H1 (cell line): Measurements from ENCODE around the gene FGGY.

ENCODE experiments used
- GABPA ChIP-seq: IDR thresholded peaks from 2 replicates; pipeline ENCODE4 v1.6.1; 2011; ENCODE audit warnings: mild to moderate bottlenecking, low read length, moderate library complexity, borderline replicate concordance; ENCODE audit not compliant: insufficient read depth
- RXRA ChIP-seq: IDR thresholded peaks from 2 replicates; pipeline ENCODE4 v1.6.1; 2011; ENCODE audit warnings: low read depth, mild to moderate bottlenecking, low read length, moderate library complexity; ENCODE audit not compliant: insufficient read depth

- TF ChIP-seq RXRA (no peak), GABPA (no peak)
Measured at GRCh38 chr1:59521456-59521855, 224.6 kb downstream of the FGGY start.
